ENCODE measurements around the gene SLC2A6.

DNA sequence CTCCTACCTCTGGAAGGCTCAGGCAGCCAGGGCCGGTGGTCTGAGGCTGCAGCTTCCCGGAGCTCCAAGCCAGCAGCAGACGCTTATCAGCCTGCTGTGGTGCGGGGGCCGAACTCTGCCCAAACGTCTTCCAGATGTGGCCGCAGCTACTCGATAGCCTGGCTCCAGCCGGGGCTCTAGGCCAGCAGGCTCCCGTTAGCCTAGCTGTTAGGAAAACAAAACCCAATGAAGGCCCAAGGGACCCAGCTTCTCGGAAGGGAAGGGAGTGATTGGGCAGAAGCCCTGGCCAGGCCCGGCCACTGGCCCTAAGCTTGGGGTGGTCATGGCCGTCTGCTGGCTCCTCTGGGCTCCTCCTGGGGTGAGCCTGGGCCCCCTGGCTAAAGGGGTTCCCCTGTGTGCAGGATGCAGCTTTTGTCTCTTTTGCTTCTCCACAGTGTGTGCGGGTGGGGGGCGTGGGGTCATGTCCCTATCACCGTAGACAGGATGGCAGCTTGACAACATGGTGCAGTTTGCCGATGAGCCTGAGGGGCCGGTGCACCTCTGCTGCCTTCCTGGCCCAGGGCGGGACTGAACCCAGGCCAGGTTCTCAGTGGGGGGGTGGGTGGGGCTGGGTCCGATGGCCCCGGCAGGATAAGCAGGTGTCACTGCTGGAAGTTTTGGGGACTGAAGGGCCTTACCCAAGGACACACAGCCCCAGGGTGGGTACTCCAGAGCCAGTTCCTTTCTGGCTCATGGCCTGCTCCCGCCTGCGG lies 27.2 kb upstream of the SLC2A6 start:
- TF ChIP-seq, protein P1, sequence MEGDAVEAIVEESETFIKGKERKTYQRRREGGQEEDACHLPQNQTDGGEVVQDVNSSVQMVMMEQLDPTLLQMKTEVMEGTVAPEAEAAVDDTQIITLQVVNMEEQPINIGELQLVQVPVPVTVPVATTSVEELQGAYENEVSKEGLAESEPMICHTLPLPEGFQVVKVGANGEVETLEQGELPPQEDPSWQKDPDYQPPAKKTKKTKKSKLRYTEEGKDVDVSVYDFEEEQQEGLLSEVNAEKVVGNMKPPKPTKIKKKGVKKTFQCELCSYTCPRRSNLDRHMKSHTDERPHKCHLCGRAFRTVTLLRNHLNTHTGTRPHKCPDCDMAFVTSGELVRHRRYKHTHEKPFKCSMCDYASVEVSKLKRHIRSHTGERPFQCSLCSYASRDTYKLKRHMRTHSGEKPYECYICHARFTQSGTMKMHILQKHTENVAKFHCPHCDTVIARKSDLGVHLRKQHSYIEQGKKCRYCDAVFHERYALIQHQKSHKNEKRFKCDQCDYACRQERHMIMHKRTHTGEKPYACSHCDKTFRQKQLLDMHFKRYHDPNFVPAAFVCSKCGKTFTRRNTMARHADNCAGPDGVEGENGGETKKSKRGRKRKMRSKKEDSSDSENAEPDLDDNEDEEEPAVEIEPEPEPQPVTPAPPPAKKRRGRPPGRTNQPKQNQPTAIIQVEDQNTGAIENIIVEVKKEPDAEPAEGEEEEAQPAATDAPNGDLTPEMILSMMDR (IDR thresholded peaks at IDR 0.05; ENCODE audit: low read length) = no peak
- TF ChIP-seq EZH2phosphoT487 (IDR thresholded peaks at IDR 0.05; ENCODE audit: low read length) (no peak), EZH2 (optimal IDR thresholded peaks at IDR 0.05; ENCODE audit: low read depth, low read length) (no peak)

Data from MM.1S (cell line).